ENCODE data around the gene OR7D4. TPM values are rescaled to one million over a fixed set of nuclear protein-coding genes. Genes with fewer than 3 reads are reported as not detected.

OR7D4 gene
- total RNA-seq, 1 donor from 2014 or later = not detected

- H3K9me3 Mint-ChIP-seq = peaks cover 50% of the 10 kb centered on the region
- no peak for DNase-seq (ENCODE audit: low spot score)
- no peak overlapping the region for H3K27ac Mint-ChIP-seq
- H3K4me3 Mint-ChIP-seq = no peak overlapping the region
- intact Hi-C loops (cut with micrococcal nuclease) = no loop called here
- H3K27me3 Mint-ChIP-seq (ENCODE audit: insufficient read depth) = no peaks in the 10 kb centered on the region
- no peaks in the 10 kb centered on the region for H3K4me1 Mint-ChIP-seq (ENCODE audit: low read depth)
- peaks cover 86% of the 10 kb centered on the region for H3K36me3 Mint-ChIP-seq (ENCODE audit: low read depth)
These were observed 58.0 kb downstream of the OR7D4 start for GRCh38 chr19:9161427-9161826.

Other genes starting within 250 kb of the OR7D4 start
- not detected in 2 replicates for gene MUC16, start 209.2 kb downstream of the OR7D4 start, total RNA-seq
- not detected in 2 replicates for gene OR1M1, start 132.5 kb downstream of the OR7D4 start, total RNA-seq
- gene OR7G2, start 112.1 kb downstream of the OR7D4 start, total RNA-seq = not detected in 2 replicates
- not detected in 2 replicates for gene OR7G1, start 103.8 kb downstream of the OR7D4 start, total RNA-seq
- not detected in 2 replicates for gene OR7G3, start 92.6 kb downstream of the OR7D4 start, total RNA-seq
- gene ZNF317, start 79.2 kb downstream of the OR7D4 start, total RNA-seq = 50.7 and 53.3 TPM in 2 replicates
- gene OR7D2, start 40.6 kb downstream of the OR7D4 start, total RNA-seq = 0.44 TPM in 2 replicates
- gene OR7E24, start 31.3 kb upstream of the OR7D4 start, total RNA-seq = not detected in 2 replicates
- gene ZNF699, start 90.2 kb upstream of the OR7D4 start, total RNA-seq = 4.7 and 5.0 TPM in 2 replicates
- gene ZNF559, start 104.6 kb upstream of the OR7D4 start, total RNA-seq = 5.0 and 6.4 TPM in 2 replicates
- 0.18 TPM in 1 of 2 replicates, not detected in the other for gene ZNF177, start 143.4 kb upstream of the OR7D4 start, total RNA-seq
- gene ZNF266, start 216.0 kb upstream of the OR7D4 start, total RNA-seq = 25.3 and 28.2 TPM in 2 replicates

Data from activated T-helper 1 cell treated with anti-CD3 and anti-CD28 coated beads, Interleukin-12 subunit alpha, Interleukin-12 subunit beta, Interleukin-2, Interleukin-4 antibody, amounts not matched to agents 30 ng/mL and 10 ng/mL and 1 ng/mL, durations not matched to agents 14 hours and 24 hours and 36 hours (primary cell).